CD4-positive, CD25-positive, alpha-beta regulatory T cell (primary cell): ENCODE measurements around the gene ERG28. TPM values are rescaled to one million over a fixed set of nuclear protein-coding genes. Genes with fewer than 3 reads are reported as not detected.
A peak's percentile ranks its signal among the peaks of the same experiment; 100 is the strongest.
"Not testable (repeated sequence)": the region's sequence is repeated elsewhere in the genome, so short reads cannot be mapped to it uniquely, and the experiment has no call there.

Experiments
- ATAC-seq, 2 donors: fragments of 150-1000 bp; cut with Tn5 transposase; one replicate each; pipeline ENCODE4 v1.10.0; 2021; ENCODE audit warnings: low read depth in 2 of 2, moderate number of reproducible peaks in 2 of 2, moderate library complexity in 1 of 2
- DNase-seq, 3 donors: peaks; one replicate each; pipeline versions ENCODE4 v3.0.0 to v3.0.0-alpha.2; 2012 to 2022; ENCODE audit warnings: mixed read lengths in 1 of 3
- H3K27ac ChIP-seq: one replicate; pipeline ENCODE4 v1.7.0; 2013; ENCODE audit warnings: mild to moderate bottlenecking, low read length; ENCODE audit not compliant: insufficient read depth, poor library complexity, severe bottlenecking
- H3K27me3 ChIP-seq: one replicate; pipeline ENCODE4 v1.7.0; 2013; ENCODE audit warnings: low read length; ENCODE audit not compliant: control insufficient read depth, insufficient read depth
- H3K36me3 ChIP-seq: one replicate; pipeline ENCODE4 v1.7.0; 2013; ENCODE audit warnings: mild to moderate bottlenecking, low read length, moderate library complexity; ENCODE audit not compliant: control insufficient read depth, insufficient read depth
- H3K4me1 ChIP-seq: 2 replicates; pipeline ENCODE4 v1.7.0; 2013; ENCODE audit warnings: mild to moderate bottlenecking, low read length; ENCODE audit not compliant: insufficient read depth, control insufficient read depth, poor library complexity, severe bottlenecking
- H3K4me3 ChIP-seq: one replicate; pipeline ENCODE4 v1.7.0; 2013; ENCODE audit warnings: low read depth, mild to moderate bottlenecking, low read length, moderate library complexity
- H3K9me3 ChIP-seq, 2 experiments: 1 replicate in 1 of 2; 2 replicates in 1 of 2; pipeline ENCODE4 v1.7.0; 2013; ENCODE audit warnings: low read length in 2 of 2, mild to moderate bottlenecking in 1 of 2, moderate library complexity in 1 of 2; ENCODE audit not compliant: control insufficient read depth in 2 of 2
- H3K27ac Mint-ChIP-seq, 3 donors: one replicate each; pipeline ENCODE4 v1.8.0; 2020 to 2022; ENCODE audit warnings: mild to moderate bottlenecking in 3 of 3, mixed read lengths in 3 of 3, moderate library complexity in 2 of 3
- H3K27me3 Mint-ChIP-seq: one replicate; pipeline ENCODE4 v1.8.0; 2022; ENCODE audit warnings: mild to moderate bottlenecking, mixed read lengths
- H3K36me3 Mint-ChIP-seq: one replicate; pipeline ENCODE4 v1.8.0; 2020; ENCODE audit warnings: mixed read lengths
- H3K4me1 Mint-ChIP-seq, 4 donors: one replicate each; pipeline ENCODE4 v1.8.0; 2020 to 2022; ENCODE audit warnings: mixed read lengths in 4 of 4, mild to moderate bottlenecking in 1 of 4
- H3K4me3 Mint-ChIP-seq, 4 donors: one replicate each; pipeline ENCODE4 v1.8.0; 2020 to 2022; ENCODE audit warnings: mild to moderate bottlenecking in 4 of 4, mixed read lengths in 4 of 4, moderate library complexity in 3 of 4
- H3K9me3 Mint-ChIP-seq, 7 donors: one replicate each; pipeline ENCODE4 v1.8.0; 2020 to 2022; ENCODE audit warnings: mixed read lengths in 7 of 7, mild to moderate bottlenecking in 3 of 7, moderate library complexity in 2 of 7
- polyA plus RNA-seq, 4 donors: library from polyadenylated mRNA; unstranded; fragments of 300-500 nt; fragmentation: Illumina TruSeq; gene quantifications; one replicate each; pipeline ENCODE4 v1.2.3, GENCODE V29; 2021
- total RNA-seq: library from RNA; stranded (reverse); gene quantifications from one replicate; pipeline ENCODE4 v1.2.3, GENCODE V29; 2022

The ERG28 gene
- total and polyA plus RNA-seq, 5 donors from 2014 or later: 8.4 to 28.9 (median 23.9) TPM

DNA sequence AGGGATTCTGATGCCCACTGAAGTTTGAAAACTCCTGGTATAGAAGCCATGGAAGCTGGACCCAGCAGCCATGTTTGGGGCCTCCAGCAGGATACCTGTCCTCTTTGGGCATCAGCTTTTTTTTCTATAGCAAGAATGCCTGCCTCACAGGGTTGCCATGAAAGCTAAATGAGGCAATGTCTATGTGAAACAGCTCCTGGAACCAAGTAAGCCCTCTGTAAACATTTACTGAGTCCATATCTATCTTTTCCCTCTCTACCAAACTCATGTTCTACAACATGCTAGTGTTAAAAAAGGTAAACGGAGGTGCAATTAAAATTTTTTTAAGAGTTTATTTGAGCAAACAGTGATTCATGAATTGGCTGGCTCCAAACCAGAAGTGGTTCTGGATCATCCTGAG lies 53.6 kb downstream of the ERG28 start:
- H3K36me3 ChIP-seq: peaks cover 2% of the 10 kb centered on the region
- H3K36me3 Mint-ChIP-seq: peaks cover 14% of the 10 kb centered on the region
- peaks cover 4 to 15% of the 10 kb centered on the region in 2 experiments for H3K9me3 ChIP-seq
- no peak overlapping the region for H3K4me3 Mint-ChIP-seq
- no peak overlapping the region for H3K4me3 ChIP-seq
- no peak overlapping the region for H3K27ac ChIP-seq
- no peak for ATAC-seq
- no peak for DNase-seq
- H3K27me3 ChIP-seq: no peaks in the 10 kb centered on the region
- no peaks in the 10 kb centered on the region for H3K4me1 ChIP-seq
- H3K27ac Mint-ChIP-seq: no peak overlapping the region
- no peaks in the 10 kb centered on the region for H3K27me3 Mint-ChIP-seq
- peaks cover 0 to 8% (median 2%) of the 10 kb centered on the region in 4 donors for H3K4me1 Mint-ChIP-seq
- no peaks in the 10 kb centered on the region for H3K9me3 Mint-ChIP-seq

DNA sequence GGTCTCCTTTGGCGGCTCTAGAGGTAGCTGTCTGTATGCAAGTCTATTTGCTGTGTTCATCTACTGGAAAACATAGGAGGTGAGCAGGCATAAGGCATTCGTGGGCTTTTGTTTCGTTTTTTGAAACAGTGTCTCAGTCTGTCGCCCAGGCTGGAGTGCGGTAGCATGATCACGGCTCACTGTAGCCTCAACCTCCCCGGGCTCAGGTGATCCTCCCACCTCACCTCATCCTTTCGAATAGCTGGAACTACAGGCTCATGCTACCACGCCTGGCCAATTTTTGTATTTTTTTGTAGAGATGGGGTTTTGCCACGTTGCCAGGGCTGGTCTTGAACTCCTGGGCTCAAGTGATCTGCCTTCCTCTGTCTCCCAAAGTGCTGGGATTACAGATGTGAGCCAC lies 54.8 kb downstream of the ERG28 start:
- H3K4me1 ChIP-seq: no peaks in the 10 kb centered on the region
- Mint-ChIP-seq H3K27ac (no peak overlapping the region), H3K9me3 (no peaks in the 10 kb centered on the region), H3K36me3 (peaks cover 14% of the 10 kb centered on the region), H3K4me3 (no peak overlapping the region), H3K4me1 (peaks cover 0 to 8% (median 2%) of the 10 kb centered on the region in 4 donors), H3K27me3 (no peaks in the 10 kb centered on the region)
- H3K4me3 ChIP-seq: no peak overlapping the region
- no peaks in the 10 kb centered on the region for H3K27me3 ChIP-seq
- H3K9me3 ChIP-seq: peaks cover 4 to 15% of the 10 kb centered on the region in 2 experiments
- ATAC-seq: no peak
- no peak overlapping the region for H3K27ac ChIP-seq
- DNase-seq: no peak
- peaks cover 2% of the 10 kb centered on the region for H3K36me3 ChIP-seq

DNA sequence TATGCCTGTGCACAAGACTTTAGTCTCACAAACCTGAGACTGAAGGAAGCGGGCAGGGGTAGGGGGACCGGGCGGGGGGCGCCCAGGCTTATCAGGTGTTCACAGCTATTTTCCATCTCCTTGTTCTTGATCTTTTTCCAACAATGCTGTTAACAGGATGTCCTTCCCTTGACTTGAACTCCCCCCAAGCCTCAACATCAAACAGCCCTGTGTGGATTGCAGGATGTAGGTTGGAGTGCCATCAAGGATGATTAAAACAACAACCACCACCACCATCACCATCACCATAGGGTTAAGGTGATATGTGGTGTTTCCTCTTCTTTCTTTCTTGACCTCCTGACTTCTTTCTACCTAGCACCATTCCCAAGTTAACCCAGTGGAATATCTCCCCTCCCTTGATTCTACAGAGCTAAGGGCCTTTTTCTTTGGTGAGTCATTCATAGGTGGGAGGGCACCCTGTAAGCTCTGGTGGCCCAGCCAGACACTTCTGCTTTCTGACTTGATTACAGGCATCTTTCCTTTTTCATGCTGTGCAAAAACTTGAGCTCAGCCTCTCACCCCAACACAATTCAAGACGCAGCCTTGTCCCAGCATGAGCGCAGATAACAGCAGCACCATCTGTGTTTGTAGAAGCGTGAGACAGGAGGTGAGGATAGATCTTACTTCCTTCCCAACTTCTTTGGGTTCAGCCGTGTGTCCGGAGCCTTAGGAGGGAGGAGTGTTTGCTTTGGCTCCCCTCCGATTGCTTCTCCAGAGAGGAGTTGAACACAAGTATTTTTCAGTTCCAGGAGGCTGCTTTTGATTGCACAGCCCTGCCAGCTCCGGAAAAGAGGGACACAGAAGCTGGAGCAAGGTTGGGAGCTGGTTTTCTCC lies 55.5 kb downstream of the ERG28 start:
- Histone ChIP-seq H3K36me3 (peaks cover 2% of the 10 kb centered on the region), H3K27me3 (no peaks in the 10 kb centered on the region), H3K9me3 (peaks cover 4 to 15% of the 10 kb centered on the region in 2 experiments), H3K4me1 (no peaks in the 10 kb centered on the region), H3K4me3 (no peak overlapping the region), H3K27ac (no peak overlapping the region)
- no peaks in the 10 kb centered on the region for H3K27me3 Mint-ChIP-seq
- no peak overlapping the region for H3K4me3 Mint-ChIP-seq
- H3K9me3 Mint-ChIP-seq: no peaks in the 10 kb centered on the region
- no peak for DNase-seq
- H3K27ac Mint-ChIP-seq: no peak overlapping the region
- H3K4me1 Mint-ChIP-seq: peaks cover 0 to 8% (median 4%) of the 10 kb centered on the region in 4 donors
- peaks cover 14% of the 10 kb centered on the region for H3K36me3 Mint-ChIP-seq
- no peak for ATAC-seq

DNA sequence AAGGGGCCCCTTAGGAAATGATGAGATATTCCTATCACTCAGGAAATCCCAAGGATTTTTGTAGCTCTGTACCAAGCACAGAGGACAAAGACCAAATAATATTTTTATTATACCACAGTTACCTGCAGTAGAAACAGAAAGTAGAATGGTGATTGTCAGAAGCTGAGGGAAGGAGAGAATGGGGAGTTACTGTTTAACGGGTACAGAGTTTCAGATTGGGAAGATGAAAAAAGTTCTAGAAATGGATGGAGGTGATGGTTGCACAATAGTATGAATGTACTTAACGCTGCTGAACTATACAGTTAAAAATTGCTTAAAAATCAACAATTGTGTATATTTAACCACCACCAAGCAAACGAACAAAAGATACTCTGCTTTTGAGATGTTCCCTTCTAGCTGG lies 58.2 kb downstream of the ERG28 start:
- H3K27me3 ChIP-seq: no peaks in the 10 kb centered on the region
- H3K4me1 Mint-ChIP-seq: peaks cover 0 to 12% (median 3%) of the 10 kb centered on the region in 4 donors
- no peak overlapping the region for H3K27ac ChIP-seq
- H3K9me3 Mint-ChIP-seq: peaks cover 0 to 2% (median 0%) of the 10 kb centered on the region in 7 donors
- H3K36me3 Mint-ChIP-seq: peaks cover 7% of the 10 kb centered on the region
- H3K27ac Mint-ChIP-seq: no peak overlapping the region
- H3K4me3 ChIP-seq: no peak overlapping the region
- no peak overlapping the region for H3K4me3 Mint-ChIP-seq
- H3K27me3 Mint-ChIP-seq: peaks cover 4% of the 10 kb centered on the region
- peaks cover 3 to 7% of the 10 kb centered on the region in 2 experiments for H3K9me3 ChIP-seq
- ATAC-seq (no peak), DNase-seq (no peak)
- H3K36me3 ChIP-seq: peaks cover 2% of the 10 kb centered on the region
- H3K4me1 ChIP-seq: no peaks in the 10 kb centered on the region

DNA sequence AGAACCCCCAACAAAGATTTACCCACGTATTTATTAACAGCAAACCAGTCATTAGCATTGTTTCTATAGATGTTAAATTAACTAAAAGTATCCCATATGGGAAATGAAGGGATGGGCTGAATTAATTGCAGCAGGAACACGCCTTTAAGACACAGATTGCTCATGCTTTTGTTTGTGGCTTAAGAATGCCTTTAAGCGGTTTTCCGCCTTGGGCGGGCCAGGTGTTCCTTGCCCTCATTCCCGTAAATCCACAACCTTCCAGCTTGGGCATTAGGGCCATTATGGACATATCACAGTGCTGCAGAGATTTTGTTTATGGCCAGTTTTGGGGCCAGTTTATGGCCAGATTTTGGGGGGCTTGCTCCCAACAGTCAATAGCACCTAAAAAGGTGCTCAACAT lies 59.6 kb downstream of the ERG28 start:
- peaks cover 0 to 12% (median 3%) of the 10 kb centered on the region in 4 donors for H3K4me1 Mint-ChIP-seq
- not testable (repeated sequence) for ATAC-seq, H3K4me3 ChIP-seq, DNase-seq, H3K4me1 ChIP-seq, H3K27me3 ChIP-seq, H3K27me3 Mint-ChIP-seq, H3K9me3 ChIP-seq, H3K27ac Mint-ChIP-seq, H3K9me3 Mint-ChIP-seq, H3K27ac ChIP-seq, H3K36me3 Mint-ChIP-seq, H3K4me3 Mint-ChIP-seq, H3K36me3 ChIP-seq

DNA sequence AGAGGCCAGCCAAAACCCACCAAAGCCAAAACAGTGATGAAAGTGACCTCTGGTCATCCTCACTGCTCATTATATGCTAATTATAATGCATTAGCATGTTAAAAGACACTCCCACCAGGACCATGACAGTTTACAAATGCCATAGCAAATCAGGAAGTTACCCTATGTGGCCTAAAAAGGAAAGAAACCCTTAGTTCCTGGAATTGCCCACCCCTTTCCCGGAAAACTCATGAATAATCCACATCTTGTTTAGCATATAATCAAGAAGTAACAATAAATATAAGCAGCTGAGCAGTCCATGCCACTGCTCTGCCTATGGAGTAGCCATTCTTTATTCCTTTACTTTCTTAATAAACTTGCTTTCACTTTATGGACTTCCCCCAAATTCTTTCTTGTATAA lies 60.6 kb downstream of the ERG28 start:
- peak in 1 of 3 donors; percentile 27 for DNase-seq
- not testable (repeated sequence) for H3K4me3 Mint-ChIP-seq, H3K27me3 ChIP-seq, H3K9me3 Mint-ChIP-seq, H3K4me1 ChIP-seq, H3K27me3 Mint-ChIP-seq, H3K27ac Mint-ChIP-seq, H3K27ac ChIP-seq, H3K36me3 Mint-ChIP-seq, ATAC-seq, H3K4me3 ChIP-seq, H3K9me3 ChIP-seq, H3K36me3 ChIP-seq
- H3K4me1 Mint-ChIP-seq: peaks cover 0 to 12% (median 2%) of the 10 kb centered on the region in 4 donors

Other genes starting within 250 kb of the ERG28 start
- 0.79 TPM for gene JDP2, start 232.9 kb downstream of the ERG28 start, total RNA-seq
- gene JDP2, start 232.9 kb downstream of the ERG28 start, polyA plus RNA-seq: under 1 TPM in 1 of 4 donors, not detected in 3; 0.62 TPM
- 50.7 TPM for gene BATF, start 138.4 kb downstream of the ERG28 start, total RNA-seq
- 100 to 1,000 TPM in 3 of 4 donors, 10 to 100 TPM in 1; 86.8 to 119 (median 109) TPM for gene BATF, start 138.4 kb downstream of the ERG28 start, polyA plus RNA-seq
- gene FLVCR2, start 82.3 kb downstream of the ERG28 start, total RNA-seq: 5.4 TPM
- 1 to 10 TPM; 4.4 to 7.7 (median 6.0) TPM for gene FLVCR2, start 82.3 kb downstream of the ERG28 start, polyA plus RNA-seq
- gene TTLL5, start 370 bp upstream of the ERG28 start, total RNA-seq: 39.2 TPM
- gene TTLL5, start 370 bp upstream of the ERG28 start, polyA plus RNA-seq: 10 to 100 TPM in 1 of 4 donors, 1 to 10 TPM in 3; 4.9 to 11.0 (median 7.7) TPM